HFFc6 (cell line): Measurements from ENCODE around the gene HOXA9. TPM values are rescaled to one million over a fixed set of nuclear protein-coding genes. Genes with fewer than 3 reads are reported as not detected.

Source experiments
- DNase-seq: peaks from one replicate; pipeline ENCODE4 v3.0.0-alpha.2; 2018
- H3K27ac Mint-ChIP-seq: 2 replicates; pipeline ENCODE4 v1.8.0; 2020; ENCODE audit warnings: mild to moderate bottlenecking, mixed read lengths
- H3K27me3 Mint-ChIP-seq: 2 replicates; pipeline ENCODE4 v1.8.0; 2021; ENCODE audit warnings: mild to moderate bottlenecking, moderate library complexity, mixed read lengths; ENCODE audit not compliant: insufficient read depth
- H3K36me3 Mint-ChIP-seq: 2 replicates; pipeline ENCODE4 v1.8.0; 2021; ENCODE audit warnings: low read depth, mixed read lengths
- H3K4me1 Mint-ChIP-seq: 2 replicates; pipeline ENCODE4 v1.8.0; 2020; ENCODE audit warnings: low read depth, mixed read lengths
- H3K4me3 Mint-ChIP-seq: 2 replicates; pipeline ENCODE4 v1.8.0; 2020; ENCODE audit warnings: mild to moderate bottlenecking, moderate library complexity, mixed read lengths
- H3K9me3 Mint-ChIP-seq: 2 replicates; pipeline ENCODE4 v1.8.0; 2020; ENCODE audit warnings: mild to moderate bottlenecking, mixed read lengths
- total RNA-seq, 6 experiments: library from RNA; stranded (reverse); fragmentation: NEBNext Ultra II Directional; extraction: Animal tissue kit (Norgen Biotek cat#: 25700); gene quantifications; 2 replicates in 1 of 6; 3 replicates in 5 of 6; pipeline ENCODE4 v1.2.3, GENCODE V29; 2021
- TF ChIP-seq, protein P1 (sequence below): fragments of 200-600 bp; sonication (generic); IDR thresholded peaks from 2 replicates; pipeline ENCODE4 v1.5.0; 2021; ENCODE audit warnings: antibody characterized with exemption, mild to moderate bottlenecking

The HOXA9 gene
- total RNA-seq, 6 experiments from 2014 or later, result 25.2 to 37.0 (median 26.7) TPM

GRCh38 chr7:27171325-27171636 is 5.9 kb upstream of the HOXA9 start:
- no peak for DNase-seq
- Mint-ChIP-seq H3K4me3 (peak overlapping the region; percentile 96), H3K27me3 (peaks cover 30% of the 10 kb centered on the region)

GRCh38 chr7:27170426-27171324 is 5.3 kb upstream of the HOXA9 start:
- Mint-ChIP-seq H3K4me3 (peak overlapping the region; percentile 96), H3K4me1 (peaks cover 53% of the 10 kb centered on the region), H3K27ac (peak overlapping the region; percentile 99), H3K9me3 (no peaks in the 10 kb centered on the region), H3K36me3 (peaks cover 52% of the 10 kb centered on the region), H3K27me3 (peaks cover 27% of the 10 kb centered on the region)
- TF ChIP-seq, protein P1, sequence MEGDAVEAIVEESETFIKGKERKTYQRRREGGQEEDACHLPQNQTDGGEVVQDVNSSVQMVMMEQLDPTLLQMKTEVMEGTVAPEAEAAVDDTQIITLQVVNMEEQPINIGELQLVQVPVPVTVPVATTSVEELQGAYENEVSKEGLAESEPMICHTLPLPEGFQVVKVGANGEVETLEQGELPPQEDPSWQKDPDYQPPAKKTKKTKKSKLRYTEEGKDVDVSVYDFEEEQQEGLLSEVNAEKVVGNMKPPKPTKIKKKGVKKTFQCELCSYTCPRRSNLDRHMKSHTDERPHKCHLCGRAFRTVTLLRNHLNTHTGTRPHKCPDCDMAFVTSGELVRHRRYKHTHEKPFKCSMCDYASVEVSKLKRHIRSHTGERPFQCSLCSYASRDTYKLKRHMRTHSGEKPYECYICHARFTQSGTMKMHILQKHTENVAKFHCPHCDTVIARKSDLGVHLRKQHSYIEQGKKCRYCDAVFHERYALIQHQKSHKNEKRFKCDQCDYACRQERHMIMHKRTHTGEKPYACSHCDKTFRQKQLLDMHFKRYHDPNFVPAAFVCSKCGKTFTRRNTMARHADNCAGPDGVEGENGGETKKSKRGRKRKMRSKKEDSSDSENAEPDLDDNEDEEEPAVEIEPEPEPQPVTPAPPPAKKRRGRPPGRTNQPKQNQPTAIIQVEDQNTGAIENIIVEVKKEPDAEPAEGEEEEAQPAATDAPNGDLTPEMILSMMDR, result no peak
- no peak for DNase-seq

More at GRCh38 chr7:27171325-27171636, 5.9 kb upstream of the HOXA9 start:
- TF ChIP-seq, protein P1, result no peak
- peaks cover 59% of the 10 kb centered on the region for H3K4me1 Mint-ChIP-seq
- peaks cover 56% of the 10 kb centered on the region for H3K36me3 Mint-ChIP-seq
- H3K27ac Mint-ChIP-seq, result peak overlapping the region; percentile 99
- no peaks in the 10 kb centered on the region for H3K9me3 Mint-ChIP-seq

DNA sequence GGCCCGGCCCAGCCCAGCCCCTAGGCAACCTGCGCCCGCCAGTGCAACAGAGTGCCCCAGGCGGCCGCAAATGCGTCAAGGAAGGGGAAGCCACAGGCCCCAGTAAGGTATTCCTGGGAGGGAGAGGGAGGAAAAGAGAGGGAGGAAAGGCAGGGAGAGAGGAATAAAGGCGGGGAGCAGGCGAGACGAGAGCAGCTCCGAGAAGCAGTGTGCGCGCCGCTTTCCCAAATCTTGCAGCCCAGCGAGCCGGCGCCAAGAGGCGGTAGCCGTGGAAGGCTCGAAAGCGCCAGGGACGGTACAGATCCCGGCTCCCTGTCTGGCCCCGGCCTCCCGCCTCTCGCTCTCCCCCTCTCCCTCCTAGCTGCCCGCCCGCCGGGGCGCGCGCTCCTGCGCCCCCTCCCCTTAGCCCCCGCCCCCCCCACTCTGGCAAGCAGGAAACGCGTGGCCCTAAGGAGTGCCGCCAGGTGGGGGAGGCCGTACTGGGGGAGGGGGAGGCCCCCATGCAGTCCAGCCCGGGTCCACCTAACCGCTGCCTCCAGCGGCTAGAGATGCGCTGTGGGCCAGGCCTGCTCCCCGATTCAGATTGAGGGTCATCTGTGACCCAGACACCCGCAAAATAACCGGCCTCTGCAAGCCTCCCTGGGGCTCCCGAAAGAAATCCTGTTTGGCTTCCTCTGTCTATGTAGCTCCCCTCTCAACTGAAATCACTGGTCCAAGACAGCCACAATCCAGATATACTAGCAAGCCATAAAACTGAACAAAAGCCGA is 4.5 kb upstream of the HOXA9 start:
- H3K4me1 Mint-ChIP-seq, result peaks cover 45% of the 10 kb centered on the region
- DNase-seq, result peak; percentile 66
- H3K4me3 Mint-ChIP-seq, result peak overlapping the region; percentile 96
- H3K27me3 Mint-ChIP-seq, result peaks cover 27% of the 10 kb centered on the region
- TF ChIP-seq, protein P1, result no peak
- peaks cover 50% of the 10 kb centered on the region for H3K36me3 Mint-ChIP-seq
- peak overlapping the region; percentile 99 for H3K27ac Mint-ChIP-seq
- no peaks in the 10 kb centered on the region for H3K9me3 Mint-ChIP-seq

DNA sequence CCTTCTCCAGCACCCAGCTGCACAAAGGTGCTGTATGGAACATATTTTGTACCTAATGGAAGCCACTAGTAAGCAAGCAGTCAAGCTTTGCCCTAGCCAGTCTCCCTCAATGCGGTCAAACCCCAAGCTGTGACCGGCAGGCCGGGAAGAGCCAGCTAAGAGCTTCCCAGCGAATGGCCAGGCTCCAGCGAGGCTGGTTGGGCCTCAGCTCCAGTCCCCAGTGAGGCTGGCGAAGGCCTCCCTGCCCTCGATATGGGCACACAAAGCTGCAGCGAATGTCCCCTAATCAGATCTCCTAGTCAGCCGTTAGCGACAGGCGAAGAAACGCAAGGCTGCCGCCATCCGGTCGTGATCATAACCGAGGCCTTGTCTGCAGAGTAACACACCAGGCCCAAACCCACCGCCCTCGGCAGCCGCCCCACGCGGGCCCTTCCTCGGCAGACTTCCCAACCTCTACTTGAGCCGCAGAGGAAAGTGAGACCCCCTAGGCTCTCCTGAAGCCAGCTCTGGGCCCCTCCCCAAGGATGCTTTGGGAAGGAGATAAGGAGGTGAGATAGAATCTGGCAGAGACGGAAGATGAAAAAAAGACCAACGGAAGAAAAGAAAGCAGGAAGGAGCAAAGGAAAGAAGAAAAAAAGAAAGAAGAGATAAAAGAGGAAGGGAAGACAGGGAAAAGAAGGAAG is 3.1 kb upstream of the HOXA9 start:
- peak; percentile 70 for DNase-seq
- Mint-ChIP-seq H3K27me3 (peaks cover 33% of the 10 kb centered on the region), H3K4me3 (peak overlapping the region; percentile 96), H3K9me3 (no peaks in the 10 kb centered on the region), H3K36me3 (peaks cover 65% of the 10 kb centered on the region), H3K27ac (peak overlapping the region; percentile 99), H3K4me1 (peaks cover 41% of the 10 kb centered on the region)
- TF ChIP-seq, protein P1, result peak; percentile 38; the same call in 1 of the 2 replicates

GRCh38 chr7:27167916-27168264 is 2.6 kb upstream of the HOXA9 start:
- peak; percentile 65 for DNase-seq
- Mint-ChIP-seq H3K27ac (peak overlapping the region; percentile 99), H3K36me3 (peaks cover 70% of the 10 kb centered on the region), H3K9me3 (no peaks in the 10 kb centered on the region), H3K4me1 (peaks cover 41% of the 10 kb centered on the region), H3K27me3 (peaks cover 33% of the 10 kb centered on the region), H3K4me3 (peak overlapping the region; percentile 96)
- TF ChIP-seq, protein P1, result no peak
